Right lobe of liver (tissue), 6 donors: Measurements from ENCODE around the gene PGAP3. TPM values are rescaled to one million over a fixed set of nuclear protein-coding genes. Genes with fewer than 3 reads are reported as not detected.

ENCODE experiments used
- ATAC-seq, 4 donors: fragments of 200-7000 bp; cut with Tn5 transposase; one replicate each; pipeline ENCODE4 v1.9.1; 2020; ENCODE audit warnings: mild to moderate bottlenecking in 4 of 4, moderate library complexity in 4 of 4
- DNase-seq, 3 donors: peaks; one replicate each; pipeline ENCODE4 v3.0.0-alpha.2; 2020
- H3K27ac ChIP-seq, 3 donors: fragments of 200-600 bp; one replicate each; pipeline ENCODE4 v1.8.0; 2022
- H3K27me3 ChIP-seq, 2 donors: fragments of 200-600 bp; one replicate each; pipeline ENCODE4 v1.8.0; 2022
- H3K36me3 ChIP-seq, 4 donors: fragments of 200-600 bp; sonication (generic) in 1 of 4; one replicate each; pipeline versions ENCODE4 v1.5.1 to v1.8.0; 2017 to 2022; ENCODE audit warnings: control low read depth in 1 of 4
- H3K4me1 ChIP-seq, 4 donors: fragments of 200-600 bp; sonication (generic) in 1 of 4; one replicate each; pipeline versions ENCODE4 v1.5.1 to v1.8.0; 2017 to 2022; ENCODE audit warnings: control low read depth in 1 of 4
- H3K4me3 ChIP-seq, 3 donors: fragments of 200-600 bp; one replicate each; pipeline ENCODE4 v1.8.0; 2022
- H3K9me3 ChIP-seq, 4 donors: fragments of 200-600 bp; sonication (generic) in 1 of 4; one replicate each; pipeline versions ENCODE4 v1.5.1 to v1.8.0; 2017 to 2022; ENCODE audit warnings: control low read depth in 1 of 4
- CTCF ChIP-seq, 4 donors: fragments of 200-600 bp in 3 of 4; fragments of 450-650 bp in 1 of 4; IDR thresholded peaks; one replicate each; pipeline versions ENCODE4 v1.5.1 to v1.8.0; 2016 to 2022; ENCODE audit warnings: antibody characterized with exemption in 4 of 4, mild to moderate bottlenecking in 2 of 4
- POLR2A ChIP-seq: fragments of 450-650 bp; IDR thresholded peaks from one replicate; pipeline ENCODE4 v1.6.1; 2017; ENCODE audit warnings: antibody characterized with exemption, mild to moderate bottlenecking
- WGBS: methylation state at CpG from one replicate; pipeline ENCODE4 v1.1.6; 2018; ENCODE audit warnings: low coverage, low lambda C conversion rate; ENCODE audit not compliant: insufficient coverage; ENCODE audit errors: missing lambda C conversion rate; 5-methylcytosine and 5-hydroxymethylcytosine counted together
- intact Hi-C, 2 donors: fragments of 100-400 bp; cut with DNase I; formaldehyde crosslinking; loops; one replicate each; pipeline versions ENCODE4 v1.11.2 to v1.14.1; 2022
- total RNA-seq, 6 experiments: library from RNA; depleted of rRNA in 2 of 6; stranded (reverse); fragments of >200 nt in 2 of 6; fragmentation: NEBNext Ultra II Directional in 3 of 6; extraction: Animal tissue kit (Norgen Biotek cat#: 25700) in 3 of 6; gene quantifications; one replicate each; pipeline versions ENCODE4 v1.1.0 to v1.2.4, GENCODE V29; 2016 to 2023
- donor health status: DM: no; HTN: yes; CAD: no.
- donor health status: DM: no; HTN: no; CAD: no.
- donor health status: DM: no; HTN: no; CAD: no.
- donor health status: DM: no; HTN: yes; CAD: no.
- donor health status: DM: no; HTN: yes; CAD: no.

PGAP3 gene
- total RNA-seq, 6 experiments from 2014 or later, result 9.7 to 25.7 (median 18.3) TPM

GRCh38 chr17:39703913-39704312 is 16.1 kb upstream of the PGAP3 start:
- Histone ChIP-seq H3K27ac (peak overlapping the region; percentile 78 to 95 (median 81)), H3K4me1 (peaks cover 0 to 62% (median 32%) of the 10 kb centered on the region in 4 donors), H3K9me3 (no peaks in the 10 kb centered on the region), H3K4me3 (no peak overlapping the region), H3K27me3 (no peaks in the 10 kb centered on the region), H3K36me3 (peaks cover 0 to 6% (median 0%) of the 10 kb centered on the region in 4 donors)
- 64% methylated on average over 2 of the region's 5 CpGs for WGBS
- intact Hi-C loops, result no loop called here
- DNase-seq, result no peak
- TF ChIP-seq CTCF (IDR thresholded peaks at IDR 0.05), result no peak
- TF ChIP-seq POLR2A, result no peak
- ATAC-seq, result no peak

DNA sequence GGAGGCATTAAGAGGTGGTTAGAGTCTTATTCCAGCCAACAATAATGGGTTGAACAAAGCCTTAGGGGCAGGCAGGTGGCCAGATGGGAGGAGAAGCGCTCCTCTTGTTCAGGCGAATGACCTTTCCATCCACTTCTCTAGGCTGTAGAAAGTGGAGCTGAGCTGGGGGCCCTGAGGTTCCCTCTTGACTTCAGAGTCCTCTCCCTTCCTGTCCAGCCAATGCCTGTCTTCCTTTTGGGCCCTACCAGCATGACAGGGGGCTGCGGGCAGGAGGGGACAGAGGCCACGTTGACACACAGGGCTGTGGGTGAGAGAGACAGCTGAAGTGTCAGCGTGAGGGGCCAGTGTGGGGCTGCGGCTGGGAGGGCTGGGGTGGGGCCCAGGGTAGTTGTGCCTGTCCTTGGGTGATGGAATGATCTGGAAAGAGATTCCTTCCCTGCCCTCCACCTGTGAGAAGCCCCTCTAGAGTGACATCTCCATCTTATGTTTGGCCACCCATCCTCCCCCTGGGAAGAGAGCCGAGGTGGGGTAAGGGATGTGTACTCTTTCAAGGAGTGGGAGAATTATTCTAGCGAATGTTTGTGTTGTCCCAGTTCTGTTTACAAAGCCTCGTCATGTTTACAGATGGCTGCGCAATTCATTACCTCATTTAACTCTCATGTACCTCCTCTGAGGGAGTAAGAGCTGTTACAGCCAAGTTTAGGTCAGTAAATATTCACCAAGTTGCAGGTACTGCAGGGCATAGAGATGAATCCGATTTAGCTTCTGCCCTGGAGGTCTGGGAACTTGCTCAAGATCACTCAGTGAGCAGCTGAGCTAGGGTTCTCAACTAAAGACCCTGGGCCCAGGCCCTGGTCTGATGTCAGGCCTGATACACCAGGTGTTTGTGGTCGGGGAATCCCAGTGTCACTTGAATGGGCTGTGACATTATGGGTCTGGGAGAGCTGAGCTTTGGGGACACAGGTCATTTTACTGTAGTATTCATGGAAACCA is 15.3 kb upstream of the PGAP3 start:
- peak in 1 of 3 donors; percentile 75 for DNase-seq
- peak overlapping the region; percentile 78 to 95 (median 81) for H3K27ac ChIP-seq

GRCh38 chr17:39701784-39702422 is 14.0 kb upstream of the PGAP3 start:
- Histone ChIP-seq H3K9me3 (no peaks in the 10 kb centered on the region), H3K36me3 (no peaks in the 10 kb centered on the region), H3K4me1 (peaks cover 0 to 61% (median 30%) of the 10 kb centered on the region in 4 donors), H3K4me3 (no peak overlapping the region), H3K27ac (peak overlapping the region in 2 of 3 donors; percentile 81 to 95), H3K27me3 (no peaks in the 10 kb centered on the region)
- intact Hi-C loops, result no loop called here
- 38% methylated on average over 3 of the region's 4 CpGs for whole genome bisulfite sequencing
- DNase-seq, result no peak
- ATAC-seq, result no peak
- TF ChIP-seq CTCF (IDR thresholded peaks at IDR 0.05) (no peak), POLR2A (no peak)

More for the DNA sequence above, 15.3 kb upstream of the PGAP3 start:
- ATAC-seq, result peak; percentile 60 to 76 (median 70)
- Histone ChIP-seq H3K4me1 (peaks cover 0 to 62% (median 32%) of the 10 kb centered on the region in 4 donors), H3K27me3 (no peaks in the 10 kb centered on the region), H3K9me3 (no peaks in the 10 kb centered on the region), H3K36me3 (peaks cover 0 to under 1% (median 0%) of the 10 kb centered on the region in 4 donors), H3K4me3 (no peak overlapping the region)
- 27% methylated on average over 10 of the region's 12 CpGs for WGBS
- TF ChIP-seq CTCF (IDR thresholded peaks at IDR 0.05), result no peak
- no peak for TF ChIP-seq POLR2A
- intact Hi-C loops, result no loop called here

GRCh38 chr17:39701012-39701783 is 13.3 kb upstream of the PGAP3 start:
- DNase-seq (no peak), ATAC-seq (no peak)
- H3K27me3 ChIP-seq, result no peaks in the 10 kb centered on the region
- TF ChIP-seq POLR2A, result no peak
- no peak for TF ChIP-seq CTCF (IDR thresholded peaks at IDR 0.05)
- H3K36me3 ChIP-seq, result no peaks in the 10 kb centered on the region
- intact Hi-C loops, result no loop called here
- H3K4me1 ChIP-seq, result peaks cover 0 to 57% (median 28%) of the 10 kb centered on the region in 4 donors
- H3K27ac ChIP-seq, result peak overlapping the region in 1 of 3 donors; percentile 95
- no peaks in the 10 kb centered on the region for H3K9me3 ChIP-seq
- peak overlapping the region in 1 of 3 donors; percentile 78 for H3K4me3 ChIP-seq
- WGBS, result 31% methylated on average over 6 of the region's 10 CpGs
